HL-60 (cell line): ENCODE results near the gene DPEP2.

ENCODE experiments used
- POLR2AphosphoS5 ChIP-seq: IDR thresholded peaks from 2 replicates; pipeline ENCODE4 v1.6.1; 2012; ENCODE audit warnings: low read depth
- REST ChIP-seq: IDR thresholded peaks from 2 replicates; pipeline ENCODE4 v1.6.1; 2012; ENCODE audit warnings: low read depth; ENCODE audit not compliant: insufficient replicate concordance
- SPI1 ChIP-seq: IDR thresholded peaks from 2 replicates; pipeline ENCODE4 v1.6.1; 2012; ENCODE audit warnings: low read depth, mild to moderate bottlenecking, borderline replicate concordance
- TF ChIP-seq, protein P1 (sequence below): IDR thresholded peaks from one replicate; pipeline ENCODE4 v1.5.1; 2011; ENCODE audit warnings: low read length, control low read depth, inconsistent platforms; ENCODE audit not compliant: insufficient read depth

- TF ChIP-seq, protein P1, sequence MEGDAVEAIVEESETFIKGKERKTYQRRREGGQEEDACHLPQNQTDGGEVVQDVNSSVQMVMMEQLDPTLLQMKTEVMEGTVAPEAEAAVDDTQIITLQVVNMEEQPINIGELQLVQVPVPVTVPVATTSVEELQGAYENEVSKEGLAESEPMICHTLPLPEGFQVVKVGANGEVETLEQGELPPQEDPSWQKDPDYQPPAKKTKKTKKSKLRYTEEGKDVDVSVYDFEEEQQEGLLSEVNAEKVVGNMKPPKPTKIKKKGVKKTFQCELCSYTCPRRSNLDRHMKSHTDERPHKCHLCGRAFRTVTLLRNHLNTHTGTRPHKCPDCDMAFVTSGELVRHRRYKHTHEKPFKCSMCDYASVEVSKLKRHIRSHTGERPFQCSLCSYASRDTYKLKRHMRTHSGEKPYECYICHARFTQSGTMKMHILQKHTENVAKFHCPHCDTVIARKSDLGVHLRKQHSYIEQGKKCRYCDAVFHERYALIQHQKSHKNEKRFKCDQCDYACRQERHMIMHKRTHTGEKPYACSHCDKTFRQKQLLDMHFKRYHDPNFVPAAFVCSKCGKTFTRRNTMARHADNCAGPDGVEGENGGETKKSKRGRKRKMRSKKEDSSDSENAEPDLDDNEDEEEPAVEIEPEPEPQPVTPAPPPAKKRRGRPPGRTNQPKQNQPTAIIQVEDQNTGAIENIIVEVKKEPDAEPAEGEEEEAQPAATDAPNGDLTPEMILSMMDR, result no peak
- no peak for TF ChIP-seq REST
- no peak for TF ChIP-seq SPI1
- no peak for TF ChIP-seq POLR2AphosphoS5
Observed at GRCh38 chr16:67959536-67960329, 39.6 kb downstream of the DPEP2 start.
